OCI-LY3 (cell line): ENCODE results near the gene FRS3.

ENCODE experiments used
- CTCF ChIP-seq: fragments of 200-600, 300-600 bp; sonication (generic); IDR thresholded peaks from 2 replicates; pipeline ENCODE4 v1.5.1; 2014; ENCODE audit warnings: antibody characterized with exemption, low read length, low read depth
- EZH2phosphoT487 ChIP-seq: fragments of 200-600 bp; shearing (Covaris generic); IDR thresholded peaks from 2 replicates; pipeline ENCODE4 v1.6.1; 2018; ENCODE audit warnings: antibody characterized with exemption, mixed run types, low read depth

- TF ChIP-seq EZH2phosphoT487 (no peak), CTCF (no peak)
These were observed 56.0 kb downstream of the FRS3 start for GRCh38 chr6:41723530-41724227.
